ENCODE results near the gene MBNL1.

MBNL1 gene

DNA sequence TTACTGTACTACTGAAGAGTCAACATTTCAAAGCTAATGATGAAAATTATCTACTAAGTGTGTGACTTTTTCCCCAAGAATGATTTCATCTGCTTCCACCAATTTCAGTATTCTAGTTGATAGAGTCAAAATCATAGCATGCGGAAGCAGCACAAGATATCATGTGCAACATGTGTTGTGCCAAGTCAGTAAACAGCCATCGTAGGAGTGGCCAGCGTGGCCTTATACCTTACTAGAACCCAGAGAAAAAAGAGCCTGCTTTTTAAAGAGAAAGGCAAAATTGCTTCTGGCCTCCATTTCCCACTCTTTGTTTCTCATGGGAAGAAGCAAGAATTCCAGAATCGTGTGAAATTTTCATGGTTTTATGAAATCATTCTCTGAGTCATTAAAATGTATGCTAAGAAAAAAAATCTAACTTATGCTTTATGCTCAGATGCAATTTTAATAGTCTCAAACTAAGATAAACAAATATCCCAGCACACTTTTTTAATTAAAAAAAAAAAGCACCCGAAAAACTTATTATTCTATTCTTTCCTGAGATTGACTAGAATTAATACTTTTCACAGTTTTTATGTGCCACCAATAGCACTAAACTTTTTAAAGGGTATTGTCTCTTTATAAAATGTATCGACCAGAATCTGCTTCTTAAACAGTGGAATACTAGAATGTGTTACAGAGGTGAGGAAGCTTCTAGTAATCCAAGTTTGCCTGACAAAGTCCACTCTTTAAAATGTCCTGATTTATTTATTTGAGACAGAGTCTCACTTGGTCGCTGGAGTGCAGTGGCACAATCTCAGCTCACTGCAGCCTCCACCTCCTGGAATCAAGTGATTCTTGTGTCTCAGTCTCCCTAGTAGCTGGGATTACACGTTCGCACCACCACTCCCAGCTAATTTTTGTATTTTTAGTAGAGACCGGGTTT, 87.3 kb downstream of the MBNL1 start:
- Histone ChIP-seq H3K27me3 (ENCODE audit: control insufficient read depth in 1 of 2, insufficient read depth in 2 of 2, low read length in 2 of 2) (no peaks in the 10 kb centered on the region), H3K9ac (ENCODE audit: low read depth in 1 of 2, low read length in 2 of 2) (no peak overlapping the region), H3K4me3 (ENCODE audit: low read depth in 1 of 2, low read length in 2 of 2) (no peak overlapping the region), H3K36me3 (ENCODE audit: control insufficient read depth in 1 of 2, insufficient read depth in 2 of 2, low read length in 2 of 2) (no peaks in the 10 kb centered on the region), H3K9me3 (ENCODE audit: control insufficient read depth in 1 of 2, low read length in 2 of 2) (no peaks in the 10 kb centered on the region), H3K27ac (ENCODE audit: low read depth, low read length) (no peak overlapping the region), H3K4me1 (ENCODE audit: control insufficient read depth in 1 of 2, insufficient read depth in 2 of 2, low read length in 2 of 2) (no peaks in the 10 kb centered on the region)

DNA sequence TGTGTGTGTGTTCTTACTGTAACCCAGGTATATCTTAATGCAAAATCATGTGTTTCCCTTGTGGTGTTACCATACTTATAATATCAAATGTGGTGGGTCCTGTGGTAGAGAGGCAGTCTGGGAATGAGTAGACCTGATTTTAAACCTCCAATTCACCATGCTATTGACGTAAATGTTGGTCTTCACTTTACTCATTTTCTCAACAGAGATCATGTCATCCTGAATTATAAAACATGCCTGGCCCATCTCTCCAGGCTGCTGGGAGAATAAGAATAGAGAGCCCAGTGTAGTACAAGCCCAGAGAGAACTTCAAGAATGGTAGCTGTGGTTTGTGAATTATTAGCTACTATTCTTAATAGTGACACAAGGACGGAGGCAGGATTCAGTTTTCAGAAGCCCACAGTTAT, 88.1 kb downstream of the MBNL1 start:
- H3K9ac ChIP-seq (ENCODE audit: low read depth in 1 of 2, low read length in 2 of 2): no peak overlapping the region
- no peaks in the 10 kb centered on the region for H3K27me3 ChIP-seq (ENCODE audit: control insufficient read depth in 1 of 2, insufficient read depth in 2 of 2, low read length in 2 of 2)
- no peak overlapping the region for H3K27ac ChIP-seq (ENCODE audit: low read depth, low read length)
- no peaks in the 10 kb centered on the region for H3K9me3 ChIP-seq (ENCODE audit: control insufficient read depth in 1 of 2, low read length in 2 of 2)
- no peaks in the 10 kb centered on the region for H3K4me1 ChIP-seq (ENCODE audit: control insufficient read depth in 1 of 2, insufficient read depth in 2 of 2, low read length in 2 of 2)
- no peaks in the 10 kb centered on the region for H3K36me3 ChIP-seq (ENCODE audit: control insufficient read depth in 1 of 2, insufficient read depth in 2 of 2, low read length in 2 of 2)
- no peak overlapping the region for H3K4me3 ChIP-seq (ENCODE audit: low read depth in 1 of 2, low read length in 2 of 2)

DNA sequence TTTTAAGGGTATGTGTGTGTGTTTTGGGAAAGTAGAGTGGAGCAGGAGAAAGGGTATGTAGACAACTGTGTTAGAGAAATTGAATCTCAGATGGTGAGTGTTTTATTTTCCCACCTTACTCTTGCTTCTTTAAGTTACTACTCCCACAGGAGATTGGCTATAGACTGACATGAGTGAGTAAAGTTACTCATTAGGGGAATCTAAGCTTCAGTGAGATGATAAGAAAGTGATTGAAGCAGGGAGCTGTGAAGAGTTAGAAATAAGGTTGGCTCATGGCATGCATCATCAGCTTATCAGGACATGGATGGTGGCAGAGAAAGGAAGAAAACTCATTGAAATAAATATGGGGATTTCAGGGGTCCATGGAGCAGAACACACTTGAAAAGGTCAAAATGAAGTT, 88.9 kb downstream of the MBNL1 start:
- no peaks in the 10 kb centered on the region for H3K9me3 ChIP-seq (ENCODE audit: control insufficient read depth in 1 of 2, low read length in 2 of 2)
- no peaks in the 10 kb centered on the region for H3K36me3 ChIP-seq (ENCODE audit: control insufficient read depth in 1 of 2, insufficient read depth in 2 of 2, low read length in 2 of 2)
- H3K27me3 ChIP-seq (ENCODE audit: control insufficient read depth in 1 of 2, insufficient read depth in 2 of 2, low read length in 2 of 2): no peaks in the 10 kb centered on the region
- H3K27ac ChIP-seq (ENCODE audit: low read depth, low read length): no peak overlapping the region
- H3K9ac ChIP-seq (ENCODE audit: low read depth in 1 of 2, low read length in 2 of 2): no peak overlapping the region
- H3K4me3 ChIP-seq (ENCODE audit: low read depth in 1 of 2, low read length in 2 of 2): no peak overlapping the region
- no peaks in the 10 kb centered on the region for H3K4me1 ChIP-seq (ENCODE audit: control insufficient read depth in 1 of 2, insufficient read depth in 2 of 2, low read length in 2 of 2)

DNA sequence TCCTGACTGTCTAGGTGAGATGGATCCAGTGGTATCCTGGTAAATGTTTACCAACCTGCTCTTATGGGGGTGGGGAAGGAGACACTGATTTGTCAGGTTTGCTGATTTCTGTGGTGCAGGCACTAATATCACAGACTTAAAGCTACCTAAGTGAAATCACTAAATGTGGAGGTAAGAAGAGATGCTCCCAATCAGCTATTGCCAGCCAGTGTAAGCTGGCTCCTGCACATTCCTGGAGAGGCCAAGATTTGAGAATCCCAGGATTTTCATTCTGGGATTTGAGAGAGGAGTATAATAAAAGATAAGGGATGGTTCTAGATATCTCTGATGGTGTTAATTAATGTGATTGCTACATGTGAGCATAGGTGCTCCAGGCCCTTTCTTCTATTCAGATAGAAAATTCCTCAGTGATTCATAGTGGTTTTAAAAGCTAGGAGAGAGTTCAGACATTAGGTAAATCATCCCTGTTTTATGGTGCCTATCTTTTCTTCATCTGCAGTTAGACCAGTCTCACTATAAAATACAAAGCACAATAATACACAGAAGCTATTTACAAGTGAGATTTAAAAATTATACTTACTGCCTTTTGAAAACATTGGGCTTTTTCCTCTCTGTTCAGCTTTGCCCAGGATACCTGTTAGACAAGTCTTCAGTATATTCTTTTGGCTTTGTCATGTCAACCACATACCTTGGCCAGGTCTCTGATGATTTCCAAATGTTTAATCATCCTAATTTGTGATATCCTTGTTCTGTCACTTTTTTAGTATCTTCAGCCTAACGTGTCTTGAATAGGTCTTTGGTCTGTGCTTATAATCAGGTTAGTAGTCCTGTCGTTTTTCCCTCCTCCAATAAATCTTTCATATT, 90.9 kb downstream of the MBNL1 start:
- H3K36me3 ChIP-seq (ENCODE audit: control insufficient read depth in 1 of 2, insufficient read depth in 2 of 2, low read length in 2 of 2): no peaks in the 10 kb centered on the region
- no peaks in the 10 kb centered on the region for H3K27me3 ChIP-seq (ENCODE audit: control insufficient read depth in 1 of 2, insufficient read depth in 2 of 2, low read length in 2 of 2)
- H3K4me1 ChIP-seq (ENCODE audit: control insufficient read depth in 1 of 2, insufficient read depth in 2 of 2, low read length in 2 of 2): peaks cover 0 to 7% of the 10 kb centered on the region in 2 donors
- no peak overlapping the region for H3K4me3 ChIP-seq (ENCODE audit: low read depth in 1 of 2, low read length in 2 of 2)
- H3K27ac ChIP-seq (ENCODE audit: low read depth, low read length): no peak overlapping the region
- no peak overlapping the region for H3K9ac ChIP-seq (ENCODE audit: low read depth in 1 of 2, low read length in 2 of 2)
- no peaks in the 10 kb centered on the region for H3K9me3 ChIP-seq (ENCODE audit: control insufficient read depth in 1 of 2, low read length in 2 of 2)

DNA sequence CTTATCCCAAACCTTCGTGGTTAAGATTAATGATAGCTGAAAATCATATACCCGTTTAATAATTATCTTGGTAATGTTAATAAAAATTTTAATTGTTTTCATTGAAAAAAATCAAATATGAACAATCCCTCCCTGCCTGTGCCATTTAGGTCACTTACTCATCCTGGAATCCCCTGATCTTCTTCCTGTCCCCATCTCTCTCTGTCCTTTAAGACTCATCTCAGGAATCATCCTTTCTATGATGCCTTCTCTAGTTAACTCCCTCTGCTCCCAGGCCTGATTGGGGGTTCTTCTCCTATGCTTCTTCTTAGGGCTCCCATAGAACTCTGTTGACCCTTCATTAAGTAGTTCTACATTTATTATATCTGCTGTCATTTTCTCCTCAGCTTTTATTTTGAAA, 91.6 kb downstream of the MBNL1 start:
- Histone ChIP-seq H3K4me3 (ENCODE audit: low read depth in 1 of 2, low read length in 2 of 2) (no peak overlapping the region), H3K27me3 (ENCODE audit: control insufficient read depth in 1 of 2, insufficient read depth in 2 of 2, low read length in 2 of 2) (no peaks in the 10 kb centered on the region), H3K4me1 (ENCODE audit: control insufficient read depth in 1 of 2, insufficient read depth in 2 of 2, low read length in 2 of 2) (peaks cover 3 to 14% of the 10 kb centered on the region in 2 donors), H3K27ac (ENCODE audit: low read depth, low read length) (no peak overlapping the region), H3K9me3 (ENCODE audit: control insufficient read depth in 1 of 2, low read length in 2 of 2) (no peaks in the 10 kb centered on the region), H3K36me3 (ENCODE audit: control insufficient read depth in 1 of 2, insufficient read depth in 2 of 2, low read length in 2 of 2) (no peaks in the 10 kb centered on the region), H3K9ac (ENCODE audit: low read depth in 1 of 2, low read length in 2 of 2) (no peak overlapping the region)

DNA sequence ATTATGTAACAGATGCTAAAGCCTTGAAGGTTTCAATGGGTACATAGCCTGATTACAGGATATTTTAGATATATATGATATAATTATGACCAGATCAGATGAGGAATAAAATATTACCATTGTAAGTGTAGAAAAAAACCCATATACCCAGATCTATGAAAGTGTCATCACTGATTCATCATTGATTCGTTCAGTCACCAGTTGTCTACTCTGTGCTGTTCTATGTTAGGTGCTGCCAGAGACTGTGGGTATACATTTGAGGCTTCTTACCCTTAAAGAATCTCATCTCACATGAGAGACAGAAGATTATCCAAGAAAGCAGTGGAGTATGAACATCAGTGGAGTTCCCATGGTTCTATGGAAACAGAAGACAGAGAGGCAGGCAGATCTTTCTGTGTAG, 92.2 kb downstream of the MBNL1 start:
- no peaks in the 10 kb centered on the region for H3K9me3 ChIP-seq (ENCODE audit: control insufficient read depth in 1 of 2, low read length in 2 of 2)
- H3K27ac ChIP-seq (ENCODE audit: low read depth, low read length): no peak overlapping the region
- peaks cover 3 to 14% of the 10 kb centered on the region in 2 donors for H3K4me1 ChIP-seq (ENCODE audit: control insufficient read depth in 1 of 2, insufficient read depth in 2 of 2, low read length in 2 of 2)

DNA sequence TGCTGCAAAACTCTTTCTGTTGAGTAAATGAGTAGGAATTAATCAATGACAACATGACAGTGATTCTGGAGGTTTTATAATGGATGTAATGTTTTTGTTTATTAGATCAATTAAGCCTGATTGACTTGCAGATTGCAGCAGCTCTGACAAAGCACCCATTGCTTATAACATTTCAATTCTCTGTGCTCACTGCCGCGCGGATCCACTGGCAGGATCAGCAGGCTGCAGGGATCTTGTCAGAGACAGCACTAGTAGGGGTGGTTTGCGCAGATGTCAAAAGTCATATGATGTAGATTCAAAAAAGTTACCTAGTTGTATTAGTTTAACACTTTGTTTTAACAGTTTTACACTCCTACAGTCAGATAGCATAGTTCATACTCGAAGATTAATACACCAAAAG, 93.4 kb downstream of the MBNL1 start:
- Histone ChIP-seq H3K9ac (ENCODE audit: low read depth in 1 of 2, low read length in 2 of 2) (no peak overlapping the region), H3K27me3 (ENCODE audit: control insufficient read depth in 1 of 2, insufficient read depth in 2 of 2, low read length in 2 of 2) (no peaks in the 10 kb centered on the region), H3K4me3 (ENCODE audit: low read depth in 1 of 2, low read length in 2 of 2) (no peak overlapping the region), H3K4me1 (ENCODE audit: control insufficient read depth in 1 of 2, insufficient read depth in 2 of 2, low read length in 2 of 2) (peaks cover 3 to 14% of the 10 kb centered on the region in 2 donors), H3K9me3 (ENCODE audit: control insufficient read depth in 1 of 2, low read length in 2 of 2) (no peaks in the 10 kb centered on the region), H3K36me3 (ENCODE audit: control insufficient read depth in 1 of 2, insufficient read depth in 2 of 2, low read length in 2 of 2) (no peaks in the 10 kb centered on the region), H3K27ac (ENCODE audit: low read depth, low read length) (no peak overlapping the region)

More for the DNA sequence above, 92.2 kb downstream of the MBNL1 start:
- Histone ChIP-seq H3K36me3 (ENCODE audit: control insufficient read depth in 1 of 2, insufficient read depth in 2 of 2, low read length in 2 of 2) (no peaks in the 10 kb centered on the region), H3K9ac (ENCODE audit: low read depth in 1 of 2, low read length in 2 of 2) (no peak overlapping the region), H3K27me3 (ENCODE audit: control insufficient read depth in 1 of 2, insufficient read depth in 2 of 2, low read length in 2 of 2) (no peaks in the 10 kb centered on the region), H3K4me3 (ENCODE audit: low read depth in 1 of 2, low read length in 2 of 2) (no peak overlapping the region)

DNA sequence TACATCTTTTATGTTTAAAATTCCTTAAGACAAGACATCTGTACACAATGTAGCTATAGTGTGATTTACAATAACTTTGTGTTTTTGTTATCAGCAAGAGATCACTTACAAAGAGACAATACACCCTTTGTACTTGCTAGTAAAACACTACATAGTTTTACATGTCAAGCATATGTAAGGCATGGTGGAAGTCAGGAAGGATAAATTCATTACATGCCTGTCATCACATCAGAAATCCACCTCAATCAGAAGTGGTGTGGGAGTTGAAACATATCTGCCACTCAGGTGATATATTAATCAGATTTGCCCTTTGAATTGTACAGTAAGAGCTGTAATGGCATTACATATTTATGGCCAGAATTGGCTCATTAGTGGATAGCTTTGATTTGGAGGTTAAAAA, 95.5 kb downstream of the MBNL1 start:
- H3K27me3 ChIP-seq (ENCODE audit: control insufficient read depth in 1 of 2, insufficient read depth in 2 of 2, low read length in 2 of 2): no peaks in the 10 kb centered on the region
- H3K9ac ChIP-seq (ENCODE audit: low read depth in 1 of 2, low read length in 2 of 2): no peak overlapping the region
- H3K4me1 ChIP-seq (ENCODE audit: control insufficient read depth in 1 of 2, insufficient read depth in 2 of 2, low read length in 2 of 2): peaks cover 3 to 14% of the 10 kb centered on the region in 2 donors
- no peaks in the 10 kb centered on the region for H3K9me3 ChIP-seq (ENCODE audit: control insufficient read depth in 1 of 2, low read length in 2 of 2)
- H3K4me3 ChIP-seq (ENCODE audit: low read depth in 1 of 2, low read length in 2 of 2): no peak overlapping the region
- no peaks in the 10 kb centered on the region for H3K36me3 ChIP-seq (ENCODE audit: control insufficient read depth in 1 of 2, insufficient read depth in 2 of 2, low read length in 2 of 2)
- H3K27ac ChIP-seq (ENCODE audit: low read depth, low read length): no peak overlapping the region

DNA sequence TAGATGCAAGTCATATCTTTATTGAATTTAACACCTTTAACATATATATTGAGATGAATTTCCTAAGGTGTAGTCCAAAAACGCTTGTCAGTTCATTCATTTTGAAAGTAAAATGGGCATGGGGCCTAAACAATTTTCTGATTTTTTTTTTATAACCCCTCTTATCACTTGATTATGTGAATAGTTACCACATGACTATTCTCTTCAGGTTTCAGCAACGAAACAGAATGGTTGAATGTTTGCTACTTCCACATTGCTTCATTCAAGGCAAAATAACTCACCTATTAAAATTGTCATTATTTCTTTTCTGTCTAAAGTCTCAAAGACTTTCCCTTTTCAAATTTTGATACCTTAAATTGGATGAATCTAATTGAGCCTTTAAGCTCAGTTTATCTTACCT, 96.4 kb downstream of the MBNL1 start:
- H3K27me3 ChIP-seq (ENCODE audit: control insufficient read depth in 1 of 2, insufficient read depth in 2 of 2, low read length in 2 of 2): no peaks in the 10 kb centered on the region
- no peak overlapping the region for H3K4me3 ChIP-seq (ENCODE audit: low read depth in 1 of 2, low read length in 2 of 2)
- no peak overlapping the region for H3K9ac ChIP-seq (ENCODE audit: low read depth in 1 of 2, low read length in 2 of 2)
- no peaks in the 10 kb centered on the region for H3K36me3 ChIP-seq (ENCODE audit: control insufficient read depth in 1 of 2, insufficient read depth in 2 of 2, low read length in 2 of 2)
- H3K9me3 ChIP-seq (ENCODE audit: control insufficient read depth in 1 of 2, low read length in 2 of 2): no peaks in the 10 kb centered on the region
- H3K27ac ChIP-seq (ENCODE audit: low read depth, low read length): no peak overlapping the region
- H3K4me1 ChIP-seq (ENCODE audit: control insufficient read depth in 1 of 2, insufficient read depth in 2 of 2, low read length in 2 of 2): peaks cover 3 to 14% of the 10 kb centered on the region in 2 donors
